Measurements from ENCODE around the gene RASGRP4. TPM values are rescaled to one million over a fixed set of nuclear protein-coding genes. Genes with fewer than 3 reads are reported as not detected.

The RASGRP4 gene
- polyA plus RNA-seq, 2 of the 4 experiments (the other 2 are of a cell fraction) = 0.22 to 0.30 TPM

GRCh38 chr19:38375098-38375493 lies 50.9 kb downstream of the RASGRP4 start:
- Histone ChIP-seq H3K4me2 (peak overlapping the region; percentile 99), H3K27ac (peak overlapping the region; percentile 88 to 91), H3K4me3 (peak overlapping the region; percentile 78), H3K4me1 (peaks cover 17% of the 10 kb centered on the region), H3K9me3 (no peaks in the 10 kb centered on the region)
- TF ChIP-seq NPAS2 (CRISPR knock-in tag; IDR thresholded peaks at IDR 0.05; ENCODE audit: borderline replicate concordance) (no peak), KDM5A (IDR thresholded peaks at IDR 0.05) (peak; percentile 48; the same call in 1 of the 2 replicates)
- FAIRE-seq (no peak), ATAC-seq (peak in 1 of 2 experiments; percentile 42; a peak in 4 of 6 replicates), DNase-seq (ENCODE audit: low read depth in 1 of 2, low spot score in 1 of 2) (no peak)
- CTCF ChIA-PET = interaction anchor here (0.9 to 7.3 kb wide), 19 partner anchors 10 to 171 kb away, joined by 3 to 67 read pairs (median 8); partner anchors contain the start of genes CATSPERG, FAM98C, GGN and KCNK6
- POLR2A ChIA-PET = interaction anchor here (1.0 to 3.5 kb wide), 10 partner anchors 7 to 148 kb away, joined by 3 to 89 read pairs (median 12); partner anchors contain the start of genes C19orf33, CATSPERG, FAM98C and GGN
- 2% methylated on average over 18 of the region's 18 CpGs for WGBS (ENCODE audit: missing lambda C conversion rate)

GRCh38 chr19:38374332-38375097 lies 51.5 kb downstream of the RASGRP4 start, which contains the start of gene PSMD8:
TSS of gene PSMD8 (plus strand) at chr19:38374571. CDS start at chr19:38374602, 31 bp downstream.
- peak within 1 kb of the TSS; percentile 88 to 91 for H3K27ac ChIP-seq
- ChIA-PET CTCF (interaction anchor here (0.6 to 7.3 kb wide), 37 partner anchors 9 to 472 kb away, joined by 3 to 67 read pairs (median 4); partner anchors contain the start of genes CATSPERG, FAM98C, GGN and KCNK6), POLR2A (interaction anchor here (0.6 to 3.5 kb wide), 30 partner anchors 8 to 556 kb away, joined by 3 to 89 read pairs (median 4); partner anchors contain the start of genes C19orf33, CATSPERG, ECH1 and EIF3K)
- no peaks in the 10 kb centered on the region for H3K9me3 ChIP-seq
- WGBS (ENCODE audit: missing lambda C conversion rate) = 1% methylated on average over 55 of the region's 65 CpGs
- FAIRE-seq = peak; percentile 100
- ATAC-seq = peak; percentile 91 to 97
- peak within 1 kb of the TSS; percentile 78 for H3K4me3 ChIP-seq
- peaks cover 17% of the 10 kb centered on the region for H3K4me1 ChIP-seq
- DNase-seq (ENCODE audit: low read depth in 1 of 2, low spot score in 1 of 2) = peak; percentile 100
- H3K4me2 ChIP-seq = peak within 1 kb of the TSS; percentile 99
- TF ChIP-seq MAFK (IDR thresholded peaks at IDR 0.05; ENCODE audit: partially characterized antibody) (peak; percentile 56), HES2 (IDR thresholded peaks at IDR 0.05) (no peak), RNF2 (IDR thresholded peaks at IDR 0.05; ENCODE audit: borderline replicate concordance, low read depth) (no peak), TP53 (CRISPR knock-in tag; IDR thresholded peaks at IDR 0.05) (peak; percentile 68; the same call in 1 of the 2 replicates), ELK1 (IDR thresholded peaks at IDR 0.05; ENCODE audit: low read depth, low read length) (no peak), ATOH8 (CRISPR knock-in tag; IDR thresholded peaks at IDR 0.05; ENCODE audit: low read depth) (no peak), ZFP36 (IDR thresholded peaks at IDR 0.05; ENCODE audit: borderline replicate concordance, partially characterized antibody) (no peak), ESRRA (IDR thresholded peaks at IDR 0.05; ENCODE audit: borderline replicate concordance, low read length) (no peak), MYC (IDR thresholded peaks at IDR 0.05; ENCODE audit: borderline replicate concordance, low read length) (no peak), KDM1A (IDR thresholded peaks at IDR 0.05; ENCODE audit: low read depth) (no peak), JUN (IDR thresholded peaks at IDR 0.05) (peak; percentile 94 to 100), CEBPB (IDR thresholded peaks at IDR 0.05) (peak in 1 of 2 experiments; percentile 47; a peak in 1 of 4 replicates), PHF8 (IDR thresholded peaks at IDR 0.05; ENCODE audit: borderline replicate concordance, low read depth) (peak; percentile 100), EHF (CRISPR knock-in tag; IDR thresholded peaks at IDR 0.05) (no peak), RFX5 (IDR thresholded peaks at IDR 0.05) (peak; percentile 55; the same call in 1 of the 2 replicates), POLR2AphosphoS2 (conservative IDR thresholded peaks at IDR 0.05; ENCODE audit: low read length) (no peak), BCL3 (IDR thresholded peaks at IDR 0.05) (peak; percentile 99), MAZ (IDR thresholded peaks at IDR 0.05; ENCODE audit: borderline replicate concordance, low read depth, low read length) (peak; percentile 63; the same call in 1 of the 2 replicates), E2F6 (IDR thresholded peaks at IDR 0.05; ENCODE audit: borderline replicate concordance, low read depth) (peak; percentile 46; the same call in 1 of the 2 replicates), USF2 (IDR thresholded peaks at IDR 0.05) (0 out of 2 replicates have a peak, but pooled peaks have one; percentile 23), SMC3 (IDR thresholded peaks at IDR 0.05) (no peak), FOXS1 (CRISPR knock-in tag; IDR thresholded peaks at IDR 0.05) (no peak), FOSB (CRISPR knock-in tag; IDR thresholded peaks at IDR 0.05) (no peak), EP300 (IDR thresholded peaks at IDR 0.05) (no peak), NFE2L2 (conservative IDR thresholded peaks at IDR 0.05; ENCODE audit: low read length) (0 out of 2 replicates have a peak, but pooled peaks have one; percentile 2), NPAS2 (CRISPR knock-in tag; IDR thresholded peaks at IDR 0.05; ENCODE audit: borderline replicate concordance) (no peak), KDM5A (IDR thresholded peaks at IDR 0.05) (peak; percentile 54; the same call in 1 of the 2 replicates), CBX8 (IDR thresholded peaks at IDR 0.05) (no peak), JUNB (IDR thresholded peaks at IDR 0.05) (no peak), MAX (IDR thresholded peaks at IDR 0.05) (peak; percentile 88)

Measured in A549 (cell line).